HCT116 (cell line): ENCODE data around the gene SORT1. TPM values are rescaled to one million over a fixed set of nuclear protein-coding genes. Genes with fewer than 3 reads are reported as not detected.

Source experiments
- ATAC-seq: fragments of 200-7000 bp; cut with Tn5 transposase; 2 replicates; pipeline ENCODE4 v1.9.1; 2020; ENCODE audit warnings: mild to moderate bottlenecking, moderate library complexity
- BruUV-seq: library from RNA; stranded (reverse); fragments of 400-500 nt; replicated peaks from 2 replicates; lab custom pipeline; 2021; lab: Mats Ljungman, UMichigan
- CTCF ChIA-PET: fragments of 300-600 bp; sonication (Branson Sonifier 250); formaldehyde crosslinking; loops from one replicate; lab custom pipeline; 2021; ENCODE audit warnings: antibody characterized with exemption; lab: Charles Lee
- POLR2A ChIA-PET: fragments of 300-600, 350-600 bp; sonication (Branson Sonifier 250); formaldehyde crosslinking; loops from one replicate; lab custom pipeline; 2021; ENCODE audit warnings: antibody characterized with exemption; lab: Charles Lee
- RAD21 ChIA-PET, 2 experiments: fragments of 300-600 bp; sonication (Branson Sonifier 250); formaldehyde crosslinking; loops; one replicate each; lab custom pipeline; 2023; ENCODE audit warnings: low total read pairs in 2 of 2; ENCODE audit not compliant: uncharacterized antibody in 2 of 2, unreplicated experiment in 2 of 2, low non-redundant PET in 1 of 2; lab: Charles Lee
- DNase-seq: peaks from one replicate; pipeline ENCODE4 v3.0.0-alpha.2; 2010; ENCODE audit warnings: low read depth, low spot score
- H2AFZ ChIP-seq: fragments of 200-600 bp; shearing (Covaris generic), sonication (generic); 2 replicates; pipeline ENCODE4 v1.6.1; 2017; ENCODE audit warnings: low read depth, mixed run types, mixed read lengths, antibody characterized with exemption, low read length; ENCODE audit not compliant: poor library complexity, severe bottlenecking
- H3K27ac ChIP-seq: 2 replicates; pipeline ENCODE4 v1.5.1; 2012; ENCODE audit warnings: low read depth, low read length
- H3K27me3 ChIP-seq: fragments of 200-600 bp; sonication (generic); 2 replicates; pipeline ENCODE4 v1.6.1; 2016; ENCODE audit warnings: mixed run types, low read length, mixed read lengths; ENCODE audit not compliant: insufficient read depth
- H3K36me3 ChIP-seq, 2 experiments: fragments of 200-500 bp in 1 of 2; fragments of 200-600 bp in 1 of 2; sonication (Bioruptor generic) in 1 of 2; sonication (generic) in 1 of 2; 2 replicates each; pipeline versions ENCODE4 v1.5.1 to v1.6.1; 2014 to 2016; ENCODE audit warnings: low read length in 2 of 2, inconsistent platforms in 1 of 2, mixed read lengths in 1 of 2, mixed run types in 1 of 2; ENCODE audit not compliant: insufficient read depth in 2 of 2, control insufficient read depth in 1 of 2
- H3K4me1 ChIP-seq, 2 experiments: fragments of 200-600 bp in 1 of 2; sonication (generic) in 1 of 2; 2 replicates each; pipeline versions ENCODE4 v1.5.1 to v1.6.1; 2012 to 2017; ENCODE audit warnings: low read length in 2 of 2, inconsistent platforms in 1 of 2, mild to moderate bottlenecking in 1 of 2, mixed read lengths in 1 of 2, mixed run types in 1 of 2, moderate library complexity in 1 of 2; ENCODE audit not compliant: insufficient read depth in 2 of 2, control insufficient read depth in 1 of 2
- H3K4me2 ChIP-seq: fragments of 200-600 bp; sonication (generic); 2 replicates; pipeline ENCODE4 v1.6.1; 2017; ENCODE audit warnings: mixed run types, low read length, mixed read lengths
- H3K4me3 ChIP-seq, 2 experiments: fragments of 200-600 bp in 1 of 2; sonication (generic) in 1 of 2; replicated peaks in 1 of 2; 2 replicates each; pipeline ENCODE4 v1.5.1; 2011 to 2016; ENCODE audit warnings: low read length in 2 of 2, control low read depth in 1 of 2, low read depth in 1 of 2, mild to moderate bottlenecking in 1 of 2, mixed read lengths in 1 of 2, mixed run types in 1 of 2
- H3K79me2 ChIP-seq: fragments of 200-600 bp; sonication (generic); 2 replicates; pipeline ENCODE4 v1.6.1; 2017; ENCODE audit warnings: mild to moderate bottlenecking, mixed run types, low read length, moderate library complexity, mixed read lengths; ENCODE audit not compliant: insufficient read depth
- H3K9ac ChIP-seq: fragments of 200-600 bp; sonication (generic); 2 replicates; pipeline ENCODE4 v1.6.1; 2016; ENCODE audit warnings: low read length, mixed read lengths
- H3K9me2 ChIP-seq: fragments of 200-600 bp; sonication (generic), shearing (Covaris generic); 2 replicates; pipeline ENCODE4 v1.6.1; 2017; ENCODE audit warnings: mixed run types, mild to moderate bottlenecking, moderate library complexity; ENCODE audit not compliant: insufficient read depth
- H3K9me3 ChIP-seq, 2 experiments: fragments of 200-500 bp in 1 of 2; fragments of 200-600 bp in 1 of 2; sonication (Bioruptor generic) in 1 of 2; sonication (generic) in 1 of 2; 2 replicates each; pipeline ENCODE4 v1.6.1; 2014 to 2017; ENCODE audit warnings: low read length in 2 of 2, mixed read lengths in 2 of 2, inconsistent platforms in 1 of 2, low read depth in 1 of 2, mild to moderate bottlenecking in 1 of 2, mixed run types in 1 of 2, moderate library complexity in 1 of 2; ENCODE audit not compliant: control insufficient read depth in 1 of 2, insufficient read depth in 1 of 2
- H4K20me1 ChIP-seq: fragments of 200-600 bp; sonication (generic), shearing (Covaris generic); 2 replicates; pipeline ENCODE4 v1.6.1; 2017; ENCODE audit warnings: mixed run types, mild to moderate bottlenecking, moderate library complexity; ENCODE audit not compliant: insufficient read depth
- EGR1 ChIP-seq: IDR thresholded peaks from 2 replicates; pipeline ENCODE4 v1.6.1; 2012; ENCODE audit warnings: low read depth
- EZH2 ChIP-seq: fragments of 200-600 bp; sonication (generic); IDR thresholded peaks from 2 replicates; pipeline ENCODE4 v1.6.1; 2017; ENCODE audit warnings: antibody characterized with exemption, mixed run types
- FOSL1 ChIP-seq: IDR thresholded peaks from 2 replicates; pipeline ENCODE4 v1.6.1; 2012; ENCODE audit warnings: low read depth
- POLR2A ChIP-seq: IDR thresholded peaks from 2 replicates; pipeline ENCODE4 v1.7.0; 2011; ENCODE audit warnings: borderline replicate concordance; ENCODE audit not compliant: insufficient read depth, insufficient read length; ENCODE audit errors: extremely low read depth
- POLR2AphosphoS5 ChIP-seq: IDR thresholded peaks from 2 replicates; pipeline ENCODE4 v1.6.1; 2011; ENCODE audit warnings: mild to moderate bottlenecking, low read depth, low read length, moderate library complexity
- SIN3A ChIP-seq: IDR thresholded peaks from 2 replicates; pipeline ENCODE4 v1.6.1; 2012; ENCODE audit warnings: low read depth
- TCF7L2 ChIP-seq: IDR thresholded peaks from 2 replicates; pipeline ENCODE4 v1.7.0; 2011; ENCODE audit warnings: borderline replicate concordance, inconsistent platforms; ENCODE audit not compliant: insufficient read depth, insufficient read length; ENCODE audit errors: extremely low read depth
- ZFX ChIP-seq: fragments of 450-650 bp; IDR thresholded peaks from 2 replicates; pipeline ENCODE4 v1.6.1; 2017
- ZNF274 ChIP-seq: fragments of 200-500 bp; sonication (Bioruptor generic); IDR thresholded peaks from 2 replicates; pipeline ENCODE4 v1.6.1; 2014; ENCODE audit warnings: mild to moderate bottlenecking, low read depth, low read length, inconsistent platforms
- intact Hi-C: fragments of 100-400 bp; cut with micrococcal nuclease; formaldehyde crosslinking; loops from 2 replicates; pipeline ENCODE4 v1.10.0; 2022
- total RNA-seq: library from RNA; stranded (reverse); gene quantifications from one replicate; pipeline ENCODE4 v1.2.1, GENCODE V29; 2021; ENCODE audit not compliant: unreplicated experiment

The SORT1 gene
- total RNA-seq, 1 experiment from 2014 or later: 20.2 TPM

GRCh38 chr1:109298666-109299557 is 98.8 kb downstream of the SORT1 start:
- CTCF ChIA-PET: no interaction called here
- H3K27me3 ChIP-seq: peaks cover 4% of the 10 kb centered on the region; the same call in 1 of the 2 replicates
- TF ChIP-seq FOSL1 (no peak), EGR1 (peak; percentile 39; the same call in 1 of the 2 replicates)
- TF ChIP-seq, all 23 proteins: peak for 1
- ChIA-PET POLR2A (no interaction called here), RAD21 (no interaction called here)
- no peaks in the 10 kb centered on the region for H3K79me2 ChIP-seq
- H3K36me3 ChIP-seq: no peaks in the 10 kb centered on the region
- H2AFZ ChIP-seq: peak overlapping the region; percentile 49
- peak overlapping the region; percentile 28 for H3K4me2 ChIP-seq
- H3K9ac ChIP-seq: no peak overlapping the region
- no peaks in the 10 kb centered on the region for H3K9me3 ChIP-seq
- H3K27ac ChIP-seq: no peak overlapping the region
- intact Hi-C loops: no loop called here
- no peaks in the 10 kb centered on the region for H3K9me2 ChIP-seq
- H3K4me3 ChIP-seq: no peak overlapping the region
- H3K4me1 ChIP-seq: peaks cover 6 to 13% of the 10 kb centered on the region in 2 experiments; a peak in 3 of 4 replicates
- BruUV-seq: no TSS peak
- H4K20me1 ChIP-seq: no peaks in the 10 kb centered on the region
- DNase-seq: no peak
- peak; percentile 51; the same call in 1 of the 2 replicates for ATAC-seq

- no peak overlapping the region for H2AFZ ChIP-seq
- no peaks in the 10 kb centered on the region for H3K79me2 ChIP-seq
- no peaks in the 10 kb centered on the region for H3K9me2 ChIP-seq
- BruUV-seq: no TSS peak
- TF ChIP-seq EZH2 (no peak), TCF7L2 (no peak), POLR2A (no peak), ZFX (no peak), POLR2AphosphoS5 (no peak), SIN3A (no peak), ZNF274 (no peak), FOSL1 (no peak)
- H3K36me3 ChIP-seq: no peaks in the 10 kb centered on the region
- intact Hi-C loops: no loop called here
- H3K9me3 ChIP-seq: no peaks in the 10 kb centered on the region
- no peak overlapping the region for H3K4me2 ChIP-seq
- ChIA-PET CTCF (no interaction called here), POLR2A (interaction anchor here (0.9 kb wide), 1 partner anchor 14 kb away, joined by 3 read pairs; the partner anchor contains the start of gene PSRC1), RAD21 (no interaction called here)
- ATAC-seq (no peak), DNase-seq (no peak)
- peaks cover 4% of the 10 kb centered on the region; the same call in 1 of the 2 replicates for H3K27me3 ChIP-seq
- H3K4me3 ChIP-seq: no peak overlapping the region
- H3K4me1 ChIP-seq: peaks cover 6 to 15% of the 10 kb centered on the region in 2 experiments; a peak in 3 of 4 replicates
- H3K9ac ChIP-seq: no peak overlapping the region
- no peaks in the 10 kb centered on the region for H4K20me1 ChIP-seq
- no peak overlapping the region for H3K27ac ChIP-seq
These were observed 100.9 kb downstream of the SORT1 start for GRCh38 chr1:109296782-109297181.
